CD4-positive, alpha-beta T cell treated with Interleukin-4 for 1 hour (primary cell): ENCODE measurements around the gene DNAJC1.
"Not testable (repeated sequence)": the region's sequence is repeated elsewhere in the genome, so short reads cannot be mapped to it uniquely, and the experiment has no call there.

Source experiments
- DNase-seq, 2 donors: peaks; one replicate each; pipeline ENCODE4 v3.0.0-alpha.2; 2020 to 2022

The DNAJC1 gene

GRCh38 chr10:21895932-21896331 is 107.6 kb downstream of the DNAJC1 start:
- DNase-seq: no peak

- DNase-seq: no peak
Measured at GRCh38 chr10:21894648-21895342, 108.7 kb downstream of the DNAJC1 start.

- peak in 1 of 2 donors; percentile 12 for DNase-seq
Measured at GRCh38 chr10:21891439-21891838, 112.1 kb downstream of the DNAJC1 start.

- DNase-seq: no peak
Measured at GRCh38 chr10:21889477-21890275, 113.9 kb downstream of the DNAJC1 start.

- DNase-seq: peak in 1 of 2 donors; percentile 25
Measured at GRCh38 chr10:21888959-21889358, 114.6 kb downstream of the DNAJC1 start.

GRCh38 chr10:21885940-21886339 is 117.6 kb downstream of the DNAJC1 start:
- no peak for DNase-seq

- no peak for DNase-seq
Measured at GRCh38 chr10:21873198-21873597, 130.3 kb downstream of the DNAJC1 start.

GRCh38 chr10:21872771-21873170 is 130.8 kb downstream of the DNAJC1 start:
- not testable (repeated sequence) for DNase-seq

- no peak for DNase-seq
Measured at GRCh38 chr10:21870849-21871248, 132.7 kb downstream of the DNAJC1 start.

- DNase-seq: not testable (repeated sequence)
Measured at GRCh38 chr10:21869087-21869486, 134.4 kb downstream of the DNAJC1 start.

- DNase-seq: no peak
Measured at GRCh38 chr10:21860718-21861117, 142.8 kb downstream of the DNAJC1 start.

- no peak for DNase-seq
Measured at GRCh38 chr10:21858455-21858854, 145.1 kb downstream of the DNAJC1 start.

GRCh38 chr10:21849607-21850006 is 153.9 kb downstream of the DNAJC1 start:
- no peak for DNase-seq

GRCh38 chr10:21843645-21844044 is 159.9 kb downstream of the DNAJC1 start:
- DNase-seq: no peak

GRCh38 chr10:21841273-21841672 is 162.3 kb downstream of the DNAJC1 start:
- DNase-seq: not testable (repeated sequence)

- not testable (repeated sequence) for DNase-seq
Measured at GRCh38 chr10:21837487-21837886, 166.0 kb downstream of the DNAJC1 start.

- DNase-seq: not testable (repeated sequence)
Measured at GRCh38 chr10:21834574-21834973, 169.0 kb downstream of the DNAJC1 start.

GRCh38 chr10:21832821-21833130 is 170.8 kb downstream of the DNAJC1 start:
- no peak for DNase-seq

- no peak for DNase-seq
Measured at GRCh38 chr10:21831986-21832820, 171.3 kb downstream of the DNAJC1 start.

GRCh38 chr10:21830037-21830436 is 173.5 kb downstream of the DNAJC1 start:
- DNase-seq: no peak

- no peak for DNase-seq
Measured at GRCh38 chr10:21827308-21827707, 176.2 kb downstream of the DNAJC1 start.

- DNase-seq: no peak
Measured at GRCh38 chr10:21826725-21827124, 176.8 kb downstream of the DNAJC1 start.

GRCh38 chr10:21825345-21825744 is 178.2 kb downstream of the DNAJC1 start:
- DNase-seq: no peak
